H1 (cell line): ENCODE measurements around the gene ARHGEF4. TPM values are rescaled to one million over a fixed set of nuclear protein-coding genes. Genes with fewer than 3 reads are reported as not detected.
A peak's percentile ranks its signal among the peaks of the same experiment; 100 is the strongest.

ENCODE experiments used
- CTCF ChIA-PET: fragments of 300-600 bp; sonication (Branson Sonifier 250); formaldehyde crosslinking; loops from one replicate; lab custom pipeline; 2021; ENCODE audit not compliant: partially characterized antibody; lab: Charles Lee
- POLR2A ChIA-PET: fragments of 300-600 bp; sonication (Branson Sonifier 250); formaldehyde crosslinking; loops from one replicate; lab custom pipeline; 2021; ENCODE audit warnings: inconsistent platforms; ENCODE audit not compliant: partially characterized antibody; lab: Charles Lee
- DNase-seq, 2 experiments: peaks; one replicate each; pipeline versions ENCODE4 v3.0.0 to v3.0.0-alpha.2; 2010 to 2022; ENCODE audit warnings: low spot score in 2 of 2, low read depth in 1 of 2, mixed read lengths in 1 of 2
- FAIRE-seq: peaks from 2 replicates; lab custom pipeline; 2011; peaks lifted over from hg19 to GRCh38; lab: Jason Lieb, UNC
- H2AFZ ChIP-seq: 2 replicates; pipeline ENCODE4 v1.8.1; 2012; ENCODE audit warnings: low read length, inconsistent platforms
- H2AK5ac ChIP-seq: 2 replicates; pipeline ENCODE4 v1.6.1; 2013; ENCODE audit warnings: low read depth, low read length
- H2BK120ac ChIP-seq: replicated peaks from 2 replicates; pipeline ENCODE3; 2013; ENCODE audit warnings: low read depth, low read length, inconsistent platforms
- H2BK12ac ChIP-seq: 2 replicates; pipeline ENCODE4 v1.6.1; 2013; ENCODE audit warnings: low read depth, low read length
- H2BK15ac ChIP-seq: 2 replicates; pipeline ENCODE4 v1.6.1; 2013; ENCODE audit warnings: low read length
- H2BK20ac ChIP-seq: 2 replicates; pipeline ENCODE4 v1.6.1; 2013; ENCODE audit warnings: low read length
- H2BK5ac ChIP-seq: 2 replicates; pipeline ENCODE4 v1.6.1; 2013; ENCODE audit warnings: low read depth, low read length
- H3K14ac ChIP-seq: 2 replicates; pipeline ENCODE4 v1.6.1; 2013; ENCODE audit warnings: inconsistent platforms; ENCODE audit not compliant: insufficient read length
- H3K18ac ChIP-seq: 2 replicates; pipeline ENCODE4 v1.6.1; 2013; ENCODE audit warnings: low read length; ENCODE audit errors: extremely low read depth
- H3K23ac ChIP-seq: 2 replicates; pipeline ENCODE4 v1.6.1; 2013; ENCODE audit warnings: inconsistent platforms; ENCODE audit not compliant: insufficient read length
- H3K23me2 ChIP-seq: 2 replicates; pipeline ENCODE4 v1.6.1; 2013; ENCODE audit warnings: low read depth, low read length
- H3K27ac ChIP-seq: 2 replicates; pipeline ENCODE4 v1.6.1; 2011; ENCODE audit warnings: low read depth, low read length, inconsistent platforms
- H3K27me3 ChIP-seq, 4 experiments: replicated peaks in 1 of 4; 1 replicate in 1 of 4; 2 replicates in 3 of 4; pipeline versions ENCODE4 v1.6.1 to v1.8.1; 2011 to 2013; ENCODE audit warnings: low read length in 3 of 4, mild to moderate bottlenecking in 3 of 4, inconsistent platforms in 2 of 4, mixed read lengths in 2 of 4, moderate library complexity in 1 of 4; ENCODE audit not compliant: control insufficient read depth in 3 of 4, insufficient read depth in 3 of 4; ENCODE audit errors: extremely low read depth in 1 of 4
- H3K36me3 ChIP-seq, 4 experiments: 2 replicates each; pipeline versions ENCODE4 v1.6.1 to v1.8.1; 2011 to 2013; ENCODE audit warnings: mild to moderate bottlenecking in 4 of 4, low read length in 3 of 4, moderate library complexity in 2 of 4, control low read depth in 1 of 4, inconsistent platforms in 1 of 4; ENCODE audit not compliant: insufficient read depth in 4 of 4, control insufficient read depth in 2 of 4
- H3K4ac ChIP-seq: replicated peaks from 2 replicates; pipeline ENCODE3; 2013; ENCODE audit warnings: low read length, low read depth, mixed read lengths, inconsistent platforms; ENCODE audit not compliant: insufficient read length
- H3K4me1 ChIP-seq, 4 experiments: replicated peaks in 1 of 4; 1 replicate in 1 of 4; 2 replicates in 3 of 4; pipeline versions ENCODE4 v1.6.1 to v1.8.1; 2011 to 2013; ENCODE audit warnings: low read length in 3 of 4, inconsistent platforms in 2 of 4, mixed read lengths in 1 of 4; ENCODE audit not compliant: insufficient read depth in 4 of 4, control insufficient read depth in 3 of 4
- H3K4me2 ChIP-seq, 2 experiments: 2 replicates each; pipeline versions ENCODE4 v1.6.1 to v1.8.1; 2011 to 2013; ENCODE audit warnings: low read depth in 2 of 2, low read length in 2 of 2, control low read depth in 1 of 2, inconsistent platforms in 1 of 2, mild to moderate bottlenecking in 1 of 2; ENCODE audit not compliant: insufficient read depth in 1 of 2
- H3K4me3 ChIP-seq, 4 experiments: fragments of 200-600, 300-600 bp in 1 of 4; sonication (generic), shearing (Covaris generic), sonication (Bioruptor Twin) in 1 of 4; 2 replicates each; pipeline versions ENCODE4 v1.5.1 to v1.8.1; 2011 to 2016; ENCODE audit warnings: low read length in 4 of 4, low read depth in 3 of 4, control low read depth in 2 of 4, inconsistent platforms in 2 of 4, mild to moderate bottlenecking in 2 of 4, mixed read lengths in 1 of 4, moderate library complexity in 1 of 4; ENCODE audit not compliant: insufficient read depth in 2 of 4; ENCODE audit errors: extremely low read depth in 1 of 4
- H3K56ac ChIP-seq: replicated peaks from 2 replicates; pipeline ENCODE3; 2013; ENCODE audit warnings: low read depth, mild to moderate bottlenecking, mixed read lengths, low read length, inconsistent platforms; ENCODE audit not compliant: insufficient read length
- H3K79me1 ChIP-seq: 2 replicates; pipeline ENCODE4 v1.6.1; 2013; ENCODE audit warnings: low read depth, low read length, control low read depth
- H3K79me2 ChIP-seq, 2 experiments: 2 replicates each; pipeline versions ENCODE4 v1.6.1 to v1.8.1; 2012 to 2013; ENCODE audit warnings: low read length in 2 of 2, mild to moderate bottlenecking in 2 of 2, inconsistent platforms in 1 of 2; ENCODE audit not compliant: insufficient read depth in 2 of 2, control insufficient read depth in 1 of 2
- H3K9ac ChIP-seq, 4 experiments: replicated peaks in 1 of 4; 1 replicate in 1 of 4; 2 replicates in 3 of 4; pipeline versions ENCODE4 v1.6.1 to v1.8.1; 2011 to 2013; ENCODE audit warnings: low read depth in 3 of 4, low read length in 3 of 4, control low read depth in 2 of 4, mild to moderate bottlenecking in 2 of 4, moderate library complexity in 2 of 4, inconsistent platforms in 1 of 4; ENCODE audit errors: extremely low read depth in 1 of 4
- H3K9me3 ChIP-seq, 2 experiments: 2 replicates each; pipeline versions ENCODE4 v1.6.1 to v1.8.1; 2012 to 2013; ENCODE audit warnings: mild to moderate bottlenecking in 2 of 2, moderate library complexity in 2 of 2, control low read depth in 1 of 2, inconsistent platforms in 1 of 2, low read depth in 1 of 2, low read length in 1 of 2, mixed read lengths in 1 of 2; ENCODE audit not compliant: insufficient read depth in 2 of 2
- H4K20me1 ChIP-seq, 2 experiments: replicated peaks in 1 of 2; 2 replicates each; pipeline versions ENCODE3 to v1.8.1; 2011 to 2013; ENCODE audit warnings: inconsistent platforms in 2 of 2, low read length in 2 of 2, mild to moderate bottlenecking in 1 of 2; ENCODE audit not compliant: insufficient read depth in 2 of 2, control insufficient read depth in 1 of 2
- H4K5ac ChIP-seq: 2 replicates; pipeline ENCODE4 v1.6.1; 2013; ENCODE audit warnings: low read length, low read depth, mixed read lengths, inconsistent platforms; ENCODE audit not compliant: insufficient read length
- H4K8ac ChIP-seq: 2 replicates; pipeline ENCODE4 v1.8.0; 2013; ENCODE audit warnings: mild to moderate bottlenecking, moderate library complexity, low read length, inconsistent platforms; ENCODE audit not compliant: insufficient read depth; ENCODE audit errors: extremely low read depth
- H4K91ac ChIP-seq: replicated peaks from 2 replicates; pipeline ENCODE3; 2013; ENCODE audit warnings: low read length, mixed read lengths, inconsistent platforms; ENCODE audit not compliant: insufficient read length
- BCL11A ChIP-seq, 2 experiments: IDR thresholded peaks; one replicate each; pipeline ENCODE4 v1.6.1; 2011; ENCODE audit warnings: low read depth in 2 of 2, low read length in 2 of 2, mild to moderate bottlenecking in 2 of 2
- CHD1 ChIP-seq: IDR thresholded peaks from 2 replicates; pipeline ENCODE4 v1.6.1; 2012; ENCODE audit warnings: low read depth, low read length, improper control_type of control experiment
- CHD2 ChIP-seq: IDR thresholded peaks from 2 replicates; pipeline ENCODE4 v1.6.1; 2012; ENCODE audit warnings: low read length, improper control_type of control experiment
- CREB1 ChIP-seq: IDR thresholded peaks from 2 replicates; pipeline ENCODE4 v1.6.1; 2012; ENCODE audit warnings: inconsistent platforms
- HDAC6 ChIP-seq: IDR thresholded peaks from one replicate; pipeline ENCODE4 v1.7.1; 2012; ENCODE audit warnings: low read depth, mild to moderate bottlenecking, inconsistent platforms, low read length, moderate library complexity
- JUND ChIP-seq: IDR thresholded peaks from 2 replicates; pipeline ENCODE4 v1.6.1; 2011; ENCODE audit warnings: mild to moderate bottlenecking, improper control_type of control experiment, low read length
- NRF1 ChIP-seq: IDR thresholded peaks from 2 replicates; pipeline ENCODE4 v1.6.1; 2011; ENCODE audit warnings: mild to moderate bottlenecking, low read depth, low read length, improper control_type of control experiment
- PHF8 ChIP-seq: fragments of 200-600 bp; sonication (generic); conservative IDR thresholded peaks from 2 replicates; pipeline ENCODE4 v1.7.1; 2012; ENCODE audit warnings: low read depth, mild to moderate bottlenecking, inconsistent platforms, low read length, moderate library complexity
- RAD21 ChIP-seq, 2 experiments: IDR thresholded peaks in 1 of 2; conservative IDR thresholded peaks in 1 of 2; 2 replicates each; pipeline ENCODE4 v1.6.1; 2011; ENCODE audit warnings: low read depth in 2 of 2, low read length in 2 of 2, improper control_type of control experiment in 1 of 2, inconsistent platforms in 1 of 2, mild to moderate bottlenecking in 1 of 2, moderate library complexity in 1 of 2
- SIN3A ChIP-seq, 2 experiments: IDR thresholded peaks in 1 of 2; conservative IDR thresholded peaks in 1 of 2; 2 replicates each; pipeline ENCODE4 v1.6.1; 2011 to 2012; ENCODE audit warnings: low read length in 2 of 2, improper control_type of control experiment in 1 of 2, low read depth in 1 of 2, mild to moderate bottlenecking in 1 of 2
- SIRT6 ChIP-seq: IDR thresholded peaks from one replicate; pipeline ENCODE4 v1.7.1; 2012; ENCODE audit warnings: low read length, inconsistent platforms
- SP1 ChIP-seq: IDR thresholded peaks from 2 replicates; pipeline ENCODE4 v1.6.1; 2011; ENCODE audit warnings: low read depth, low read length
- SUZ12 ChIP-seq: fragments of 200-600 bp; sonication (generic); IDR thresholded peaks from 2 replicates; pipeline ENCODE4 v1.6.1; 2012; ENCODE audit warnings: mild to moderate bottlenecking, inconsistent platforms, low read length, moderate library complexity, mixed read lengths
- TCF12 ChIP-seq: IDR thresholded peaks from 2 replicates; pipeline ENCODE4 v1.6.1; 2011; ENCODE audit warnings: low read depth, mild to moderate bottlenecking, low read length
- WGBS, 2 experiments: shearing (Covaris generic) in 1 of 2; methylation state at CpG; one replicate each; pipeline versions ENCODE4 v1.1.6 to v1.1.7; 2013 to 2015; ENCODE audit warnings: low lambda C conversion rate in 2 of 2, mixed read lengths in 2 of 2, inconsistent platforms in 1 of 2, low coverage in 1 of 2, missing lambda C conversion rate in 1 of 2; ENCODE audit not compliant: insufficient replicate concordance in 2 of 2, insufficient coverage in 1 of 2, insufficient read length in 1 of 2; ENCODE audit errors: extremely low coverage in 1 of 2, missing lambda C conversion rate in 1 of 2; 5-methylcytosine and 5-hydroxymethylcytosine counted together
- polyA plus RNA-seq, 7 experiments: library from polyadenylated mRNA; depleted of rRNA in 3 of 7; stranded (reverse) in 5 of 7; unstranded in 2 of 7; fragments of >200 nt in 5 of 7; fragments of 200-250 nt in 2 of 7; gene quantifications; 1 replicate in 5 of 7; 2 replicates in 1 of 7; 4 replicates in 1 of 7; pipeline versions ENCODE4 v1.2.1 to v1.2.3, GENCODE V29; 2011 to 2013; ENCODE audit warnings: missing spikeins in 2 of 7, mixed read lengths in 2 of 7
- total RNA-seq: library from RNA; stranded (reverse); fragmentation: NEBNext Ultra II Directional; extraction: Animal tissue kit (Norgen Biotek cat#: 25700); gene quantifications from 2 replicates; pipeline ENCODE4 v1.2.1, GENCODE V29; 2021

Gene ARHGEF4
- total and polyA plus RNA-seq, 2 of the 8 experiments (the other 6 are each of a cell fraction or from before 2014, with no cell fraction given): 10.6 to 14.6 TPM

DNA sequence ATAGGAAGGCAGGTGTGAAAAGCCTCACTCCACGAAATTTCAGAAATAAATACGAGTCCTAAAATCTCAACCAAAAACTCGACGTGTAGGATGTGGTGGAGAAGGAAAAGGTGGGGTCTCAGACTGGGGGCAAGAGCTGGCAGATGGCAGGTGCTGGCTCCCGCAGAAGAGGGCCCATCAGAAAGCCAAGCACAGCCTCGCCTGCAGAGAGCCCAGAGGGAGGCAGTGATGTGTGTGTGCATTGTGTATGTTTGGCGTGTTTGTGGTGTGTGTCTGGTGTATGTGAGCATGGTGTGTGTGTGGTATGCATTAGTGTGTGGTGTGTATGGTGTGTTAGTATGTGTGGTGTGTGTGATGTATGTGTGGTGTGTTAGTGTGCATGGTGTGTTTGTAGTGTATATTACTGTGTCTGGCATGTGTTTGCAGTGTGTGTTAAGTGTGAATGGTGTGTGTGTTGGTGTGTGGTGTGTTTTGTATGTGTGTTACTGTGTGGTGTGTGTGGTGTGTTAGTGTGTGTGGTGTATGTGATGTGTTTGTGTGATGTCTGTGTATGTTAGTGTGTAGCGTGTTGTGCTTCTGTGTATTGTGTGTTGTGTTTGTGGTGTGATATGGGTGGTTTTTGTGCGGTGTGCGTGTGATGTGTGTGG is 140.0 kb downstream of the ARHGEF4 start:
- Histone ChIP-seq H3K18ac (no peak overlapping the region), H2BK5ac (no peak overlapping the region; the same call in 1 of the 2 replicates), H2AK5ac (peak overlapping the region; percentile 58; the same call in 1 of the 2 replicates), H4K20me1 (peaks cover 0 to 7% of the 10 kb centered on the region in 2 experiments), H3K23ac (no peak overlapping the region), H3K4me3 (no peak overlapping the region), H4K91ac (no peak overlapping the region), H3K4me1 (no peaks in the 10 kb centered on the region), H3K79me1 (no peaks in the 10 kb centered on the region), H3K79me2 (peaks cover 0 to 7% of the 10 kb centered on the region in 2 experiments; a peak in 2 of 4 replicates), H3K4me2 (no peak overlapping the region), H2AFZ (no peak overlapping the region), H2BK20ac (no peak overlapping the region; the same call in 1 of the 2 replicates), H3K27ac (no peak overlapping the region), H3K4ac (peak overlapping the region; percentile 38), H3K14ac (no peak overlapping the region), H3K9ac (no peak overlapping the region; a peak in 2 of 7 replicates), H2BK12ac (no peak overlapping the region; the same call in 1 of the 2 replicates), H3K36me3 (peaks cover 0 to 6% (median 0%) of the 10 kb centered on the region in 4 experiments; a peak in 1 of 8 replicates), H2BK15ac (no peak overlapping the region), H3K27me3 (no peaks in the 10 kb centered on the region), H2BK120ac (peak overlapping the region; percentile 63), H3K23me2 (peaks cover 9% of the 10 kb centered on the region), H4K8ac (no peak overlapping the region), H3K9me3 (peaks cover 7 to 8% of the 10 kb centered on the region in 2 experiments; a peak in 3 of 4 replicates), H4K5ac (no peak overlapping the region), H3K56ac (peak overlapping the region; percentile 93)
- CTCF ChIA-PET: interaction anchor here (1.4 kb wide), 1 partner anchor 10 kb away, joined by 3 read pairs; no protein-coding TSS in a partner anchor
- POLR2A ChIA-PET: no interaction called here
- DNase-seq (no peak), FAIRE-seq (no peak)
- WGBS, 2 experiments: 90% methylated on average over 10 of the region's 10 CpGs; no CpG with 5 or more reads in 1 of the 2 experiments
- no peak for TF ChIP-seq PHF8
- TF ChIP-seq SIN3A (conservative IDR thresholded peaks at IDR 0.05 in 1 of 2, IDR thresholded peaks at IDR 0.05 in 1 of 2; ENCODE audit: low read depth in 1 of 2, low read length in 2 of 2): no peak
- no peak for TF ChIP-seq CHD2
- TF ChIP-seq SIRT6: no peak
- no peak for TF ChIP-seq TCF12
- TF ChIP-seq HDAC6: no peak
- no peak for TF ChIP-seq CREB1
- TF ChIP-seq BCL11A (IDR thresholded peaks at IDR 0.05; ENCODE audit: low read depth in 2 of 2, low read length in 2 of 2): no peak
- TF ChIP-seq JUND: no peak
- TF ChIP-seq CHD1: no peak
- no peak for TF ChIP-seq RAD21 (IDR thresholded peaks at IDR 0.05 in 1 of 2, conservative IDR thresholded peaks at IDR 0.05 in 1 of 2; ENCODE audit: low read depth in 2 of 2, low read length in 2 of 2)
- no peak for TF ChIP-seq SUZ12
- TF ChIP-seq SP1: no peak
- TF ChIP-seq NRF1: no peak
